ENCODE measurements around the gene COQ10B. TPM values are rescaled to one million over a fixed set of nuclear protein-coding genes. Genes with fewer than 3 reads are reported as not detected.

The COQ10B gene
- total and polyA plus RNA-seq, 8 donors: 2.9 to 47.7 (median 18.7) TPM

- no peak overlapping the region for H3K27ac ChIP-seq
- TF ChIP-seq, protein P1, sequence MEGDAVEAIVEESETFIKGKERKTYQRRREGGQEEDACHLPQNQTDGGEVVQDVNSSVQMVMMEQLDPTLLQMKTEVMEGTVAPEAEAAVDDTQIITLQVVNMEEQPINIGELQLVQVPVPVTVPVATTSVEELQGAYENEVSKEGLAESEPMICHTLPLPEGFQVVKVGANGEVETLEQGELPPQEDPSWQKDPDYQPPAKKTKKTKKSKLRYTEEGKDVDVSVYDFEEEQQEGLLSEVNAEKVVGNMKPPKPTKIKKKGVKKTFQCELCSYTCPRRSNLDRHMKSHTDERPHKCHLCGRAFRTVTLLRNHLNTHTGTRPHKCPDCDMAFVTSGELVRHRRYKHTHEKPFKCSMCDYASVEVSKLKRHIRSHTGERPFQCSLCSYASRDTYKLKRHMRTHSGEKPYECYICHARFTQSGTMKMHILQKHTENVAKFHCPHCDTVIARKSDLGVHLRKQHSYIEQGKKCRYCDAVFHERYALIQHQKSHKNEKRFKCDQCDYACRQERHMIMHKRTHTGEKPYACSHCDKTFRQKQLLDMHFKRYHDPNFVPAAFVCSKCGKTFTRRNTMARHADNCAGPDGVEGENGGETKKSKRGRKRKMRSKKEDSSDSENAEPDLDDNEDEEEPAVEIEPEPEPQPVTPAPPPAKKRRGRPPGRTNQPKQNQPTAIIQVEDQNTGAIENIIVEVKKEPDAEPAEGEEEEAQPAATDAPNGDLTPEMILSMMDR (IDR thresholded peaks at IDR 0.05): no peak
- TF ChIP-seq POLR2A (IDR thresholded peaks at IDR 0.05): no peak
- no peak overlapping the region for H3K4me3 ChIP-seq
- 80 to 92% (median 87%) methylated on average over 2 of the region's 2 CpGs for WGBS, 5 donors
- intact Hi-C loops (cut with DNase I; ENCODE audit: low total_unique reads): no loop called here
- H3K27me3 ChIP-seq: no peaks in the 10 kb centered on the region
- H3K36me3 ChIP-seq: peaks cover 55 to 70% (median 66%) of the 10 kb centered on the region in 4 donors
- DNase-seq: no peak
- H3K9me3 ChIP-seq: no peaks in the 10 kb centered on the region
- peaks cover 24 to 45% (median 35%) of the 10 kb centered on the region in 4 donors for H3K4me1 ChIP-seq
These were observed 42.2 kb downstream of the COQ10B start for GRCh38 chr2:197495433-197496134.

GRCh38 chr2:197496695-197497094, 43.3 kb downstream of the COQ10B start:
- intact Hi-C loops (cut with DNase I; ENCODE audit: low total_unique reads): no loop called here
- Histone ChIP-seq H3K27me3 (no peaks in the 10 kb centered on the region), H3K36me3 (peaks cover 51 to 59% (median 55%) of the 10 kb centered on the region in 4 donors), H3K4me3 (peak overlapping the region in 1 of 4 donors; percentile 90), H3K4me1 (peaks cover 31 to 50% (median 40%) of the 10 kb centered on the region in 4 donors), H3K27ac (no peak overlapping the region), H3K9me3 (no peaks in the 10 kb centered on the region)
- no peak for DNase-seq
- TF ChIP-seq, protein P1 (IDR thresholded peaks at IDR 0.05): no peak
- TF ChIP-seq EP300 (IDR thresholded peaks at IDR 0.05): no peak
- no peak for TF ChIP-seq POLR2AphosphoS5 (IDR thresholded peaks at IDR 0.05)
- TF ChIP-seq POLR2A (IDR thresholded peaks at IDR 0.05): no peak

DNA sequence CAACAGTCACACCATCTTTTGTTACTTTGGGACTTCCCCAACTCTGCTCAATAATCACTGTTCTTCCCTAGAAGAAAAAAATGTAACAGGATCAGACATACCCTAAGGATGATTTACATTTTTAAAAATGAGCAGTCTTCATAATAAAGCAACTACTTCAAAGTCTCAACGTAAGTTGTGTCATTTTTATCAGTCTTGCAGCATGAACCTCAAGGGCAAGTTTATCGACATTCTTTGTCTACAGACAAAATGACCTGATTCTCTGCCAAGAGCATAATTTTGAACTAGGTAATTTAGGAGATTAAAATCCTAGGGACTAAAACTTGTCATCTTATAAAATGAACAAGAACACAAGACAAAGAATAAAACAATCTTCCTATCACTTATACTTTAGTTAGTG, 44.0 kb downstream of the COQ10B start:
- Histone ChIP-seq H3K36me3 (peaks cover 44 to 55% (median 51%) of the 10 kb centered on the region in 4 donors), H3K27ac (peak overlapping the region in 1 of 5 donors; percentile 100), H3K4me3 (peak overlapping the region in 2 of 4 donors; percentile 78 to 90), H3K27me3 (no peaks in the 10 kb centered on the region), H3K4me1 (peaks cover 38 to 54% (median 45%) of the 10 kb centered on the region in 4 donors), H3K9me3 (no peaks in the 10 kb centered on the region)
- TF ChIP-seq, protein P1 (IDR thresholded peaks at IDR 0.05): no peak
- TF ChIP-seq POLR2AphosphoS5 (IDR thresholded peaks at IDR 0.05) (no peak), EP300 (IDR thresholded peaks at IDR 0.05) (no peak)
- DNase-seq: peak in 1 of 2 donors; percentile 6
- 10 to 34% (median 17%) methylated on average over 2 of the region's 2 CpGs for WGBS, 5 donors
- intact Hi-C loops (cut with DNase I; ENCODE audit: low total_unique reads): no loop called here

DNA sequence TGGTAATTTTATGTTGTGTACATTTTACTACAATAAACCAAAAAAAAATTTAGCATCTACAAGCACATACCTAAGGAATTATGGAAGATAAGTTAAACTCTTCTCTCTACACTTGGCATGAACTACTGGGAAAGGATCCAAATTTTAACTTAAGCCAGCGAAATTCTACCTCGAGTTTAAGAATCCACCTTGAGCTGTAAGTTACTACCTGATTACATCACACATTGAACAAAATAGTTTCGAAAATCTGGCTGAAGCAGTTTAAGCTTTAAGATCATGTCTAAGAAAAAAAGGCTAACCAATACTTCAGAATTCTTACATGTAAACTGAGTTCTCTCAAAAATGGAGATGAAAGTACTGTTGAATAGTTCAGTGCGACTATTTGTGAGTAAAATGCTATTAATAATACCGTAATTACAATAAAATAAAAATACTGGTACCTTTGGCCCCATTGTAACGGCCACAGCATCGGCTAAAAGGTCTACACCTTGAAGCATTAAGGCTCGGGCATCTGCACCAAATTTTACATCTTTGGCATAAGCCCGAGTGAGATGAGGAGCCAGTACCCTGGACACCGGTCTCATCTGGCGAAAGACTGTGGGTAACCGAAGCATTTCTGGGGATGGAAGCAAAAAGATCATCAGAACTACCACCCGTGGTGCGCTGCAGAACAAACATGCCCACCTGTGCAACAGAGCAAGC, 45.0 kb downstream of the COQ10B start:
- no peaks in the 10 kb centered on the region for H3K9me3 ChIP-seq
- peak overlapping the region; percentile 94 to 100 (median 98) for H3K27ac ChIP-seq
- DNase-seq: peak in 1 of 2 donors; percentile 16
- WGBS, 5 donors: 5 to 9% (median 7%) methylated on average over 14 of the region's 14 CpGs
- no peak for TF ChIP-seq POLR2A (IDR thresholded peaks at IDR 0.05)
- TF ChIP-seq, protein P1 (IDR thresholded peaks at IDR 0.05): no peak
- no peak for TF ChIP-seq POLR2AphosphoS5 (IDR thresholded peaks at IDR 0.05)
- no peak for TF ChIP-seq EP300 (IDR thresholded peaks at IDR 0.05)
- H3K27me3 ChIP-seq: no peaks in the 10 kb centered on the region
- intact Hi-C loops (cut with DNase I; ENCODE audit: low total_unique reads): no loop called here
- H3K36me3 ChIP-seq: peaks cover 34 to 55% (median 45%) of the 10 kb centered on the region in 4 donors
- peaks cover 39 to 64% (median 50%) of the 10 kb centered on the region in 4 donors for H3K4me1 ChIP-seq
- peak overlapping the region; percentile 66 to 90 (median 81) for H3K4me3 ChIP-seq

Data from stomach (tissue), 9 donors.